PC-3 (cell line): ENCODE data around the gene CSMD2.

Experiments
- CTCF ChIP-seq: fragments of 300-600 bp; sonication (generic); conservative IDR thresholded peaks from 2 replicates; pipeline ENCODE4 v1.5.1; 2017; ENCODE audit warnings: antibody characterized with exemption, low read depth, mild to moderate bottlenecking, low read length
- EZH2 ChIP-seq: fragments of 300-600 bp; sonication (generic); IDR thresholded peaks from one replicate; pipeline ENCODE4 v1.6.1; 2017; ENCODE audit warnings: antibody characterized with exemption, mild to moderate bottlenecking, low read length; ENCODE audit not compliant: unreplicated experiment
- EZH2phosphoT487 ChIP-seq: fragments of 300-600 bp; sonication (generic); IDR thresholded peaks from 2 replicates; pipeline ENCODE4 v1.6.1; 2018; ENCODE audit warnings: mild to moderate bottlenecking, antibody characterized with exemption, low read length, borderline replicate concordance

GRCh38 chr1:33970148-33970825, 194.7 kb downstream of the CSMD2 start:
- TF ChIP-seq EZH2 (no peak), CTCF (no peak), EZH2phosphoT487 (no peak)
